ENCODE measurements around the gene STAG2.

STAG2 gene

GRCh38 chrX:123976706-123977316, 15.3 kb downstream of the STAG2 start:
- peak; percentile 60 for DNase-seq

DNA sequence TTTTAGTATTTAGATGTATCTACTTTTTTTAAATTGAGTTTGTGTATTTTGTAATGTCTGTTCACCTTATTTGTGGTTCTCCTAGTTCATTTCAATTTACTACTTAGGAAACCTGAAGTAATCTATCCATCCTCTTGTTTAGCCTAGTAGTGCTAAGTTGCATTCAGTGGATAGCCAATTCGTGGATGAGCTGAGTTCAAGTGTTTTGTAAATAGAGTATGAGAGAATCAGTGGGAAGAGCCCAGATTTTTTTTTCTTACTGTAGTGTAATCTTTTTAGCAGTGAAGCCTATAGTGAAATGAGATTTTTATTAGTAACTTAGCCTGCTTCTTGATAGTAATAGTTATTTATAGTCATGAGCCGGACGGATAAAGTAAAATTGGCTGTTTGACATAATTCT, 21.7 kb downstream of the STAG2 start:
- no peak for DNase-seq

- no peak for DNase-seq
These were observed 24.9 kb downstream of the STAG2 start for GRCh38 chrX:123986377-123986776.

GRCh38 chrX:123988423-123989111, 27.1 kb downstream of the STAG2 start:
- DNase-seq: peak; percentile 66

- DNase-seq: no peak
These were observed 27.7 kb downstream of the STAG2 start for GRCh38 chrX:123989235-123989634.

DNA sequence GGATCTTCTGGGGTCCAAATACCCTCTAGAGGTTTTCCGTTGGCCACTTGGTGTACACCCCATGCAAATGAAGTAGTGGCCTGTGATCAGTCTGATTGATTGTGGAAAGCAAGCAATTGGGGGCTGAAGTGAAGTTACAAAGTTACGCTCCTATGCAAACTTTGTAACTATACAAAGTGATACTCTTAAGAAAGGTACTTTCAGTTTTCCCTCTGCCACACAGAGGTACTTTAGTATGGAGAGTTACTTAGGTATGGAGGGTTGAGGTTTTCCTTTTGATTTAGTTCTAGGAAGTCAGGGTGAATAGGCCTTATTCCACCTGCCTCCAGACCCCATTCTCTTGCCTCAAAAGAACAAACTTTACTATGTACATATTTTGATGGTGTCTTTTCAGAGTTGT, 28.7 kb downstream of the STAG2 start:
- no peak for DNase-seq

DNA sequence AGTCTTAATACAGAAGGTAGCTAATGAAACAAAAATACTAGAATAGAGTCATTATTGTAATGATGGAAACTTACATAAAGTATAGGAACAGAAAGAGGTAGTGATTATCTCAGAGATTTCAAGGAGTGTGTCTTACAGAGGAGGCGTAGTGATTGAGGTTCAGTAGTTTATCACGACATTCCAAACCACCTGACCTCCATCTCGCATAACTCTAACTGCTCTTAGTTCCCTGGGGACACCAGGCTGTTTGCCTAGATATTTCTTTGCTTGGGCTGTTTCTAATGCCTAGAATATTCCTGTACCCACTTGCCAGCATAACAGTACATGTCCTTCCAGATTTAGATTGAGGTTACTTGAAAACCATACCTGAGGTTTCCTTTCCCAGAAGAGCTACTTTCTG, 29.1 kb downstream of the STAG2 start:
- DNase-seq: no peak

- no peak for DNase-seq
These were observed 31.8 kb downstream of the STAG2 start for GRCh38 chrX:123993326-123993725.

GRCh38 chrX:123993904-123994635, 32.6 kb downstream of the STAG2 start:
- DNase-seq: peak; percentile 18

GRCh38 chrX:123994730-123995129, 33.2 kb downstream of the STAG2 start:
- DNase-seq: no peak

DNA sequence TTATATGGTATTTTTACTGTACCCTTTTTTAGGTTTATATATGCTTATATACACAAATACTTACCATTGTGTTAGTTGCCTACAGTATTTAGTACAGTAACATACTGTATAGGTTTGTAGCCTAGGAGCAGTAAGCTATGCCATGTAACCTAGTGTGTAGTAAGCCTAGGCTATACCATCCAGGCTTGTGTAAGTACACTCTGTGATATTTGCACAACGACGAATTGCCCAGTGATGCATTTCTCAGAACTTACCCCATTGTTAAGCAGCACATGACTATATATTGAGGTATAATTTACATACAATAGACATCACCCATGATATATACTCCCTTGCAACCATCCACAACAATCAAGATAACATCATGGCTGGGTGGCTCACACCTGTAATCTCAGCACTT, 40.1 kb downstream of the STAG2 start:
- no peak for DNase-seq

DNA sequence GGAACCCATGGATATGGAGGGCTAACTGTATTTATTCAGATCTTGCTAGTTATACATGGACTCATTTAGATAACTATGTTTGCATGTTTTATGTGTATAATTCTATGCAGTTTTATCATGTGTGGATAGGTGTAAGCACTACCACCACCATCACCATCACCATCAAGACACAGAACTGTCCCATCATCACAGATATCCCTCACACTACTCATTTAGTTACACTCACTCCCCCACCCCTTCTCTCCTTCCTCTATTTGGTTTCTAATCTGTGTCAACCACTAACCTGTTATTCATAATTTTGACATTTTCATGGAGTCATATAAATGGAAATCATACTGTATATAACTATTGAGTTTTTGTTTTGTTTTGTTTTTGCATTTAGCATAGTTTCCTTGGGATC, 43.7 kb downstream of the STAG2 start:
- no peak for DNase-seq

DNA sequence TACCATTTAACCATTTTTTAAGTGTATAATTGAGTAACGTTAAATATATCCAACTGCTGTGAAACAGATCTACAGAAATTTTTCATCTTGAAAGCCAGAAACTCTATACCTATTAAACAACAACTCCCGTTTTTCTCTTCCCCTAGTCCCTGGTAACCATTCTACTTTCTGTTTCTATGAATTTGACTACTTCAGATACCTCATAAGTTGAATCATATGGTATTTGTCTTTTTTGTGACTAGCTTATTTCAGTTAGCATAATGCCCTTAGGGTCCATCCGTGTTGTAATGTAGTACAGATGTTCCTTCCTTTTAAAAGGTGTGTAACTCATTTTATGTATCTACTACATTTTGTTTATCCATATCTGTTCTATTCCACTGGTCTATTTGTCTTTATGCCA, 48.7 kb downstream of the STAG2 start:
- no peak for DNase-seq

- no peak for DNase-seq
These were observed 49.1 kb downstream of the STAG2 start for GRCh38 chrX:124010566-124010965.

GRCh38 chrX:124015721-124016120, 54.2 kb downstream of the STAG2 start:
- no peak for DNase-seq

- no peak for DNase-seq
These were observed 55.3 kb downstream of the STAG2 start for GRCh38 chrX:124016825-124017224.

- DNase-seq: peak; percentile 39
These were observed 56.5 kb downstream of the STAG2 start for GRCh38 chrX:124018023-124018422.

GRCh38 chrX:124023838-124024238, 62.3 kb downstream of the STAG2 start:
- no peak for DNase-seq

GRCh38 chrX:124026529-124026928, 65.0 kb downstream of the STAG2 start:
- DNase-seq: no peak

DNA sequence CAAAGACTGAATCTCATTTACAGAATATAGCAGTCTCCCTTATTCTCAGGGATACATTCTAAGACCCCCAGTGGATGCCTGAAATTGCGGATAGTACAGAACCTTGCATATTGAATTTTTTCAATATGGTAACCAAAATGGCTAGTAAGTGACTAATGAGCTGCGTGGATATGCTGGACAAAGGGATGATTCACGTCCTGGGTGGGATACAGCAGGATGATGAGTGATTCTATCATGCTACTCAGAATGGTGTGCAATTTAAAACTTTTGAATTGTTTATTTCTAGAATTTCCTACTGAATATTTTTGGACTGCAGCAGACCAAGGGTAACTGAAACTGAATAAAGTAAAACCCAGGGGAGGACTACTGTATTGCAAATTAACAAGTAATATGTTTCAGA, 66.7 kb downstream of the STAG2 start:
- DNase-seq: no peak

DNA sequence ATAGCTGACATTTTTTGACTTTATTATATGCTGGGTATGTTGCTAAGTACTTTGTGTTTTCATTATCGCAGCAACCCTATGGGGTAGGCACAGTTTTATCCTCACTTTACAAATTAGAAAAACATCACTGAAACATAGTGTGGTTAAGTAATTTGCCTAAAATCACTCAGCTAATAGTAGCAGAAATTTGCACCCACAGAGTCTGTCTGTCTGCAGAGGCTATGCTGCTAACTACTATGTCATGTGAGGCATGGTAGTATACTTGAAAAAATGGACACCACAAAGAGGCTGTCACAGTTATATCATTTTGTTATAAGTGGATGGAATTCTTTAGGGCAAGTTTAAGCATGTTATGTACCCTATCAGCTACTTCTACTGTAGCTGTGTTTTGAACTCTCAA, 69.0 kb downstream of the STAG2 start:
- DNase-seq: no peak

DNA sequence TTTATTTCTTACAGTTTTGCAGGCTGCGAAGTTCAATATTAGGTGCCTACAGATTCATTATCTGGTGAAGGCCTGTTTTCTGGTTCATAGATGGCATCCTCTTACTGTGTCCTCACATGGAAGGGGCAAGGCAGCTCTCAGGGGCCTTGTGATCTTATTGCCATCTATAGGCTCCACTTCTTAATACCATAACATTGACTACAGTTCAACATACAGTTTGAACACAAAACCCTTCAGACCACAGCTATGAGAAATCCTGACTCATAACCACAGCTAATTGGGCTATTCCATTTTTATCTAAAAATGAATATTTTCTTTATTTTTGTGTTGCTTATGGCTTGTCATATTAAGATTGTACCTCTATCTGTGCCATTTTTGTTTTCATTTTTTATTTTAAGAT, 72.3 kb downstream of the STAG2 start:
- peak; percentile 16 for DNase-seq

DNA sequence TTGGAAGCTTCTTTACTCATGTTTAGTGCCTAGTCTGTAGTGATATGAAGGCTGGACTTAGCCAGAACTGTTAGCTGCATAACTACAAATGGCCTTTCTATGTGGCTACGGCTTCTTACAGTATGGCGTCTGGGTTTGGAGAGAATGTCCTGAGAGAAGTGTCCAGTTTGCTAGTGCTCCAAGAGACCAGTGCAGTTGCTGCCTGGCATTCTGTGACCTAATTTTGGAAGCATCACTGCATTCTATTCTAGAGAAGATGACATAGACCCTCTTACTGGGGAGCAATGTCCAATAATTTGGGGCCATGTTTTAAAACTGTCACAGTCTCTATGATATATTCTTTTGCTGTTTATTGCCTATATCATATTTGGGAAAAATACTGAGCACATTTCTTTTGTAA, 74.2 kb downstream of the STAG2 start:
- no peak for DNase-seq

GRCh38 chrX:124042042-124042441, 80.5 kb downstream of the STAG2 start:
- DNase-seq: no peak

All from hematopoietic multipotent progenitor cell treated with erythropoietin and hydrocortisone succinate and interleukin-3 and kit ligand, for 4 days (in vitro differentiated cells).